ENCODE measurements around the gene DOK5.
"Not testable (repeated sequence)": the region's sequence is repeated elsewhere in the genome, so short reads cannot be mapped to it uniquely, and the experiment has no call there.

Gene DOK5

GRCh38 chr20:54469952-54470351, 5.4 kb upstream of the DOK5 start:
- in situ Hi-C loops (cut with MboI; ENCODE audit: low sequenced_read_pairs) = no loop called here

- in situ Hi-C loops (cut with MboI; ENCODE audit: low sequenced_read_pairs) = no loop called here
These were observed 4.7 kb upstream of the DOK5 start for GRCh38 chr20:54470697-54471096.

DNA sequence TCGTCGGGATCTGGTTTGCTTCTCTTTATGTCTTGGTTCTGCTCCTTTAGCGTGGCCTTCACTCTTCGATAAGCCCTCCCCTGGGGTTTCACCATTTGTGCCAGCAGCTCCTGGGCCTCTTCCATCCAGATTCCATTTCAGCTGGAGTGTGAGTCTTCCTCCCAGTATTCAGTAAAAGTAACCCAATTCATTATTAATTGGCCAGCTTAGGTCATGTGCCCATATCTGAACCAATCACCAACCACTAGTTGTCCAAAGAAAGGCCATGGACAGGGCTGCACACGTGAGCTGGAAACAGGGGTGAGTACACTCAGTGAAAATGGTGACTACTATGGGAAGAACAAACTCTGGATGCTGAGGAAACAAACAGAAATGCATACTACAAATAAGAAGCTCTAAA, 2.8 kb upstream of the DOK5 start:
- in situ Hi-C loops (cut with MboI; ENCODE audit: low sequenced_read_pairs) = no loop called here

DNA sequence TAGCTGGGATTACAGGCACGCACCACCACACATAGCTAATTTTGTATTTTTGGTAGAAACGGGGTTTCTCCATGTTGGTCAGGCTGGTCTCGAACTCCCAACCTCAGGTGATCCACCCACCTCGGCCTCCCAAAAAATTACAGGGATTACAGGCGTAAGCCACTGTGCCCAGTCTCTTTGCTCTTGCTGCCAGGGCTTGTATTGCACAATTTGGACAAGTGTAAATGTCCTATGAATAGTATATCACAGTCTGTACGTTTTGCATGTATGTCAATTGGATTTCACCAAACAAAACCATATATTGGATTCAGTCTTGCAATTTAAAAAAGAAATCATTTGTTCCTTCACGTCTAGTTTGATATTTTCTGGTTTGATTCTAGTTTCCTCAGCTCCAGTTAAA, 2.1 kb upstream of the DOK5 start:
- in situ Hi-C loops (cut with MboI; ENCODE audit: low sequenced_read_pairs) = no loop called here

DNA sequence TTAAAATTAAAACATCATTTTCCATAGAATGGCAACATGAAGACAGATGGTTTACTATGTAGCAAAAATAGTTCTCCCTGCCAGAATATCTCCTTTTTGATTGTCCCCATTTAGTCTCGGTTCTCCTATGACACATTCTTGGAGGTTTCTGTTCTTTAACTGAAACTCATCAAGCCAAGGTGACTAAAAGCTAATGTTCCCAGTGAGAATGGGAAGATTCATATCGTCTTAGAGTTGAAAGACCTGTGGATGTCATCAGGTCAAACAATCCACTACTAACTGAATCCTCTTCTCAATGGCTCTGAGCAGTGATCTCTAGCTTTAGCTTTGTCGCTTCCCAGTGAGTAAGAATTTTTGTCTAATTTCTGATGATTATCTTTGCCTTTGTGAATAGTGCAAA, 1.3 kb upstream of the DOK5 start:
- in situ Hi-C loops (cut with MboI; ENCODE audit: low sequenced_read_pairs) = no loop called here

DNA sequence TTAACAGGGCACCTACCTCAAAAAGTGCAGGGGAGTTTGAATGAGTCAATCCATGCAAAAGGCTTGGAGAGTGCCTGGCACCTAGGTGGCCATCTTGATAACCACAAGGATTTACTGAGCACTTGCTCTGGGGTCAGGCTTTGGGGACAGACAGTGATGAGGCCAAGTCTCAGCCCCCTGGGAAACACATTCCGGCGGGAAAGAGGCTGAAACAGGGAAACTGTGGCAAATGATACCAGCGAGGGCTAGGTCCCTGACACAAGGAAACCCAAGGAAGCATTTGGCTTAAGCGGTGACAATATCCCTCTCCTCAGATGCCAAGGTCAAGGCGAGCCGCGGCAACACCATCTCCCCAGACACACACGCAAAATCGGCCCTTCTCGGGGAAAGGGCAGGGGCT, 527 bp upstream of the DOK5 start:
- in situ Hi-C loops (cut with MboI; ENCODE audit: low sequenced_read_pairs) = no loop called here

GRCh38 chr20:54476169-54477009, 996 bp downstream of the DOK5 start:
- in situ Hi-C loops (cut with MboI; ENCODE audit: low sequenced_read_pairs) = no loop called here

DNA sequence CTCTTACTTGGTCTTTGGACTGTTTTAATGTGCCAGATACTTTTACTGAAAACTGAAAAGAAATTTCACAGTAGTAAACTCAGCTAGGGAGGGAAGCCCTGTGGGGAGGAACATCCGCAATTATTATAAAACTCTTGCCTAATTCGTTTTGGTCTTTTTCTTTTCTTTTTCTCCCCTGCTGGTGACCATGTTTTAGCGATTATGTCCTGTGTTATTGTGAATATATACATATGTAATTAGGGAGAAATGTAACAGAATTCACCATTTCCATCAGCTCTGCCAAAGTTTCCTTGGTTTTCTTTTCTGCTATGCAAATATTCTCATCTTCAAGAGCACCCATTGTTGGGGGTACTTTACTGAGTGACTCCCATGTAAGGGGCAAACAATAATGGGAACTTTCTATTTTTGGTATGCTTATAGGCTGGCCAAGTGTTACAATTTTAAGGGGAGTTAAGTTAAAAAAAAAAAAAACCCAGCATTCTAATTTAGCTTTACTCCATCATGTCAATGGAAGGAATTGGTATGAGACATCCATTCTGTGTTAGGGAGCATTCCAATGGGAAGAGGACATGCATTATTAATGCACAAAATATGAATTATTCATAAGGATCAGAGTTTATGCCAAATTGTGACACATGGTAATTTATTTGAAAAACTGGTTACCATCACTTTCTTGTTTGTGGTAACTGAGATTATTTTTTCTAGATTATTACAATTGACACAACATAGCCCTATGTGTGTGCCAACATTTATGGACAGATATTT, 2.0 kb downstream of the DOK5 start:
- in situ Hi-C loops (cut with MboI; ENCODE audit: low sequenced_read_pairs) = no loop called here

DNA sequence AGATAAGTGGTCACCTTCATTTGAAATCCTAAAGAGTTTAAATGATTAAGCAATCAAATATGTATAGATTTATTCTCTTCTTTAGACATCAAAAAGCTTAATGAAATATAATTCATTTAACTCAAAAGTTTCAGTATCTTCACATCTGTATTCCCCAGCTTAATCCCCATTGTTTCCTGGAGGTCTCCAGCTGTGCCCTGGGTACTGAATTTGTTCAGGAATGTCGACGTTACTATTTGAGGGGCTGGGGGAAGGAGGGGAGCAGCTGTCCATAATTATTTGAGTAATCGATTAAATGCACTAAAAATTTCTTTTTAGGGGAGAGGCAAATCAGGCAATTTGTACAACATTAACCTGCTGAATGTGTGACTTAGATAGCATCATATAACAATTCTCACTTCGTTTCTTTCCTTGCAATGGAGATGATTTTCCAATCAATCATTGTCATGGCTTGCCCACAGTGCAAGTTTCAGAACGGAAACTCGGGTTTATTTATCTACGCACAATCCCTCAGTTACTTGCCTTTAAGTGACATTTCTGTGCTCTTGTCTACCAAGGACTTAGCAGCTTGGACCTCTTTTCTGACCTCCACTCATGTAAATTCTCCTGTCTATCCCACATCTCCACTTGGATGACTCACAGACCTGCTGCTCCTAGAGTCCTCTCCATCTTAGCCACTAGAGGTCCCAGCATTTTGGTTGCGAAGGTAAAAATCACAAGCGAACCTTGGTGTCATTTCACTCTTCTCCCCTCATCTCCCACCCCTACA, 3.9 kb downstream of the DOK5 start:
- in situ Hi-C loops (cut with MboI; ENCODE audit: low sequenced_read_pairs) = no loop called here

DNA sequence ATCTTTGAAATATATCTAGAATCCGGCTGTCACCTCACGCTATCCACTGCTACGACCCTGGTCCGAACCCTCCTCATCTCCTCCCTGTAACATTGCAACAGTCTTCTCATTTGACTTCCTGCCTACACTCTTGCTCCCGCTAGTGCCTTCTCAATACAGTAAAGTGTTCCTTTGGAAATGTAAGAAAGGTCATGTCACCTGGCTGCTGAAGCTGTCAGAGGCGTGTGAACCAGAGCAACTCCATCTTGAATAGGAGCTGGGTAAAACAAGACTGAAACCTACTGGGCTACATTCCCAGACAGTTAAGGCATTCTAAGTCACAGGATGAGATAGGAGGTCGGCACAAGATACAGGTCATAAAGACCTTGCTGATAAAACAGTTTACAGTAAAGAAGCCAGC, 4.5 kb downstream of the DOK5 start:
- in situ Hi-C loops (cut with MboI; ENCODE audit: low sequenced_read_pairs) = not testable (repeated sequence)

GRCh38 chr20:54481442-54481841, 6.0 kb downstream of the DOK5 start:
- in situ Hi-C loops (cut with MboI; ENCODE audit: low sequenced_read_pairs) = no loop called here

DNA sequence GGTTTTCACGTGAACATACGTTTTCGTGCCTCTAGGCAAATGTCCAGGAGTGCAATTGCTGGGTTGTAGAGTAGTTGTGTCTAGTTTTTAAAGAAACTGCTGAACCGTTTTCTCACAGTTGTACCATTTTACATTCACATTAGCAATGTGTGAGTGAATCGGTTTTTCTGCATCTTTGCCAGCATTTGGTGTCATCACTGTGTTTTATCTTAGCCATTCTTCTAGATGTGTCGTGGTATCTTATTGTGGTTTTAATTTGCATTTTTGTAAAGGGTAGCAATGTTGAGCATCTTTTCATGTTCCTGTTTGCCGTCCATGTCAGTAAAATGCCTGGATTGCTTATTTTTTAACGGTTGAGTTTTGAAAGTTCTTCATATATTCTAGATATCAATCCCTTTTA, 10.2 kb downstream of the DOK5 start:
- in situ Hi-C loops (cut with MboI; ENCODE audit: low sequenced_read_pairs) = no loop called here

DNA sequence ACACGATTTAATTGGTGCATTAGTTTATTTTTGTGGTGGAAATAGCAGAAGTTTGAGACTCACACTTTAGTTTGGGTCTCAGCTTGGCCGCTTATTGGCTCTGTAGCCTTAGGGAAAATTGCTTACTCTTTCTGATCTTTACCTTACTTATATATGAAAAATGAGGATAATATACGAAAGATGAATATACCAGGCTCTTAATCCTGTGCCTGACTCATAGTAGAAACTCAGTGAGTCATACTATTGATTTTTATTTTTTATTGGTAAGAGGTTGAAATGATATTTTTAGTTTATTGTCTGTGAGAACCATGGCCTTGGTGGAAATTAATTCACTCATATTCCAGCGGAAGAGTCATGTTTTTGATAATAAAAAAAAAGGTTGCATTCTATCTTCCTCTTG, 11.2 kb downstream of the DOK5 start:
- in situ Hi-C loops (cut with MboI; ENCODE audit: low sequenced_read_pairs) = no loop called here

DNA sequence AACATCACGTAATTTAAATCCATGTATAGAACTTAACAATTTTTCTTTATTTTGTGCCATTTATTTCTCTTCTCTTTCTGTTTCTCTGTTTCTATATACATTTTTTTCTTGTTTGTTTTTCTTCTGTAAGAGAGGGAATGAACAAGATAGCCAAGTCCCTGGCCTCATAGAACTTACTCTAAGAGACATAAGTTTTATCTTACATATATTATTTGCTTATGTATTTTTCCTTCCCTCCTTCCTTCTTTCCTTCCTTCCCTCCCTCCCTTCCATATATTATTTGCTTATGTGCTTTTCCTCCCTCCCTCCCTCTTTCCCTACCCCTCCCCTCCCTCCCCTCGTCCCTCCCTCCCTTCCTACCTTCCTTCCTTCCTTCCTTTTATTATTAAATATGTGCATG, 13.0 kb downstream of the DOK5 start:
- in situ Hi-C loops (cut with MboI; ENCODE audit: low sequenced_read_pairs) = no loop called here

DNA sequence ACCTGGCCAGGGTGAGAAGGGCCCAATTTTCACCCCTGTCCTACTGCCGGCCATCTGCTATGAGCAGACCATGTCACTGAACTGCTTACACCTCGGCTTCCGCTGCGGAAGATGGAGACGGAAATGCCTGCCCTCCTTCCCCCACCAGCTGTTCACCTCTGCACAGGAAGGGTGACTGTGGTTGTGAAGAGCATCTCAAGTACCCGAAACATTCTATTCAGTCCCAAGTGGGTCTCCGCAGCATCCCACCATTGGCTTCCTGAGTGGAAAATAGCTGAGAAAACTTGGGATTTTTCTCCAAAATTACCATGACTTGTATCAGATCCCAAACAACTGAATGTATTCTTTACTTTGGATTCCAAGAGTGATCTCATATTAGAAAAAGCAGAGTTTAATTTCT, 16.1 kb downstream of the DOK5 start:
- in situ Hi-C loops (cut with MboI; ENCODE audit: low sequenced_read_pairs) = no loop called here

- in situ Hi-C loops (cut with MboI; ENCODE audit: low sequenced_read_pairs) = no loop called here
These were observed 19.1 kb downstream of the DOK5 start for GRCh38 chr20:54494303-54495006.

DNA sequence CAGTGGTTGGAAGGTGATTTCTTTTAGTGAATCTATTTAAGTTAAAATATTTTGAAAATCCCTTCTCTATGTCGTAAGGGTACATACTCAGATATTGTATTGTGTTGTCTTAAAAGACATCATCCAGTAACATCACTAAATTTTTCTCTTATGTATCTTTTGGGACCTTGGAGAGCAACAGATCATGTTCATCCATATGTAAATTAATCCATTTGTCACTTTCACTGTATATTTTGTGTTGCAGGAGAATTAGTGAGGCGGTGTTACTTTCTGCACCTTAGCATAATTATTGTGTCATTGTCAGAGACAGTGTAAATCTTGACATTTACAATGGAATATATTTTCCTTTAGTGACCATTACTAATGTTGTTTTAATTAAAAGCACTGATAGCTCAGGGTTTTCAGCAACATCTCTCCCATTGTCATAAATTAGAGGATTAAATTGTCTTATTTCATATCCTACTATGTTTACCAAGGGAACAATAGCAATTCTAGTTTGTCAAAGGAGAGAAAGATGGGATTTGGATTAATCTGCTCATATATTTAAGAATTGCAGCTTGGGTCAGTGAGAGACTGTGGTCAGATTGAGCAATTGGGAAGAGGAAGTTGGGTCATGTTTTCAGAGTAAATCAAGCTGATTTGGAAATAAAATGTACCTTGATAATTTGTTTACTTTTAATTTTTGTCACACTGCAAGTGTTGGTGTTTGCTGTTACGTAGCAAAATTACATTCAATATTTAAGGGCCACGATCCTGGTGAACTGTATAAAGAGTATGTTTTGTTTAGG, 22.7 kb downstream of the DOK5 start:
- in situ Hi-C loops (cut with MboI; ENCODE audit: low sequenced_read_pairs) = no loop called here

DNA sequence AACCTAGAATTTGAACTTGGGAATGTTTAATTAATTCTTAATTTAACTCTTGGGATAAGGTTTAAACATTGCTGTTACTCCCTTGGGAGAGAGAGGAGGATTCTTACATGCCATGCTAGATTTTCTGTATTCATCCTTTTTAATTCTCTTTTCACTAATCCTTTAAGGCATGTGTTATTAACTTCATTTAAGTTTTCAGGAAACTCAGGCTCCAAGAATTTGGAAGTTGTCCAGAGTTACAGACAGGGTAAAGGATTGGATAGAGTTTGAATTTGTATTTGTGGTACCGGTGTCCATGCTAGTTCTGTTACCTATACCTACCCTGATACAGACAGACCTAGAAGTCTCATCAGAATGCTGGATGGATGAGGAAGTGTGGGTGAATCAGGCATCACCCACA, 23.7 kb downstream of the DOK5 start:
- in situ Hi-C loops (cut with MboI; ENCODE audit: low sequenced_read_pairs) = no loop called here

DNA sequence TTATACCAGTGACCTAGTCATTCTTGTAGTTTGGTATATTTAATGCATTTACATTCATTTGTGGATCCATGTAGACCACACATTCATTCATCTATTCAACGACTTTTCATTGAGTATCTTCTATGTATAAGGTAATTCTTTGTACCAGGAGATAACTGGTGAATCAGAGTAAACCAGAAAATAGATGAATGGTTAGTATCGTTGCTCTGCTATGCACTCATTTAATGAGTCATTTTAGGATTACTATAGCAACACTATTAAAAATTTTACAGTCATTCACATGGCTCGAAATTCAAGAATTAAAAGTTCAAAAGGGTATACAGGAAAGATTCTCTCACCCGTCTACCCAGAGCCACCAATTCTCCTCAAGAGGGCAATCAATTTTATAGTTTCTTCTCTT, 26.8 kb downstream of the DOK5 start:
- in situ Hi-C loops (cut with MboI; ENCODE audit: low sequenced_read_pairs) = no loop called here

DNA sequence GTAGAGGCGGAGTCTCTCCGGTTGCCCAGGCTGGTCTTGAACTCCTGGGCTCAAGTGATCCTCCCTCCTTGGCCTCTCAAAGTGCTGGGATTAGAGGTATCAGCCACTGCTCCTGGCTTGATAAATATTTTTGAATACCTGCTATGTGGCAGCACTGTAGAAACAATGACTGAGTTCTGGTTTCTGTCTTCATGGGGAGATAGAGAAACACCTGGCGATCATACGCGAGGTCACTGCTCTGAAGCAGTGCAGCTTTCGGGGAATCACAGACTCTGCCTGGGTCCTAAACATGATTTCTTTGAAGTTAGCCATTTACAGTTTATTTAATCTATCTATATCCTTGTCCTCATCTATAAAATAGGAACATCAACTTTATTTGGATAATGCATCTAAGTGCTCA, 31.2 kb downstream of the DOK5 start:
- in situ Hi-C loops (cut with MboI; ENCODE audit: low sequenced_read_pairs) = no loop called here

All from HL-60/S4 treated with phorbol 12-myristate 13-acetate at 8.2 ng/mL for 4 days and 3 days (cell line).